ENCODE results near the gene FHIT.

DNA sequence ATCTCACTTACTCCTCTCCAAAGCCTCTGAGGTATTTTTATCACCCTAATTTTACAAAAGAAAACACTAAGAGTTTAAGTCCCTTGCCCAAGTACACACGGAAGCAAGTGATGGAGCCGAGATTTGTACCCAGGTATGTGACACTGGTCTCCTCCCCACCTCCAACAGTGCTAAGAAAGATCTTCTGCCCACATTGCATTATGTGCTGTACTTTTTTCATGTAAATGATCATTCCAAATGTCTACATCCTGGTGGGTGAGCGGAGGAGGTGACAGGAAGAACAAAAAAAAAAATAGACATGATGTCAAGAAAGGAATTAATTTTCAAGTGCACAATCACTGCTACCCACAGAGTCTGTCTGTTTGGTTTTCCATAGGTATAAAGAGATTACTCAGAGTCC is 694.1 kb downstream of the FHIT start:
- TF ChIP-seq, protein P1, sequence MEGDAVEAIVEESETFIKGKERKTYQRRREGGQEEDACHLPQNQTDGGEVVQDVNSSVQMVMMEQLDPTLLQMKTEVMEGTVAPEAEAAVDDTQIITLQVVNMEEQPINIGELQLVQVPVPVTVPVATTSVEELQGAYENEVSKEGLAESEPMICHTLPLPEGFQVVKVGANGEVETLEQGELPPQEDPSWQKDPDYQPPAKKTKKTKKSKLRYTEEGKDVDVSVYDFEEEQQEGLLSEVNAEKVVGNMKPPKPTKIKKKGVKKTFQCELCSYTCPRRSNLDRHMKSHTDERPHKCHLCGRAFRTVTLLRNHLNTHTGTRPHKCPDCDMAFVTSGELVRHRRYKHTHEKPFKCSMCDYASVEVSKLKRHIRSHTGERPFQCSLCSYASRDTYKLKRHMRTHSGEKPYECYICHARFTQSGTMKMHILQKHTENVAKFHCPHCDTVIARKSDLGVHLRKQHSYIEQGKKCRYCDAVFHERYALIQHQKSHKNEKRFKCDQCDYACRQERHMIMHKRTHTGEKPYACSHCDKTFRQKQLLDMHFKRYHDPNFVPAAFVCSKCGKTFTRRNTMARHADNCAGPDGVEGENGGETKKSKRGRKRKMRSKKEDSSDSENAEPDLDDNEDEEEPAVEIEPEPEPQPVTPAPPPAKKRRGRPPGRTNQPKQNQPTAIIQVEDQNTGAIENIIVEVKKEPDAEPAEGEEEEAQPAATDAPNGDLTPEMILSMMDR (IDR thresholded peaks at IDR 0.05) = no peak
- no peak for TF ChIP-seq POLR2AphosphoS5 (IDR thresholded peaks at IDR 0.05)

Data from transverse colon (tissue), 4 donors.